Activated CD4-positive, alpha-beta T cell treated with anti-CD3 and anti-CD28 coated beads for 48 hours (primary cell): ENCODE measurements around the gene ADK.
"Not testable (repeated sequence)": the region's sequence is repeated elsewhere in the genome, so short reads cannot be mapped to it uniquely, and the experiment has no call there.

Experiments used
- DNase-seq: peaks from one replicate; pipeline ENCODE4 v3.0.0-alpha.2; 2020

Gene ADK

DNA sequence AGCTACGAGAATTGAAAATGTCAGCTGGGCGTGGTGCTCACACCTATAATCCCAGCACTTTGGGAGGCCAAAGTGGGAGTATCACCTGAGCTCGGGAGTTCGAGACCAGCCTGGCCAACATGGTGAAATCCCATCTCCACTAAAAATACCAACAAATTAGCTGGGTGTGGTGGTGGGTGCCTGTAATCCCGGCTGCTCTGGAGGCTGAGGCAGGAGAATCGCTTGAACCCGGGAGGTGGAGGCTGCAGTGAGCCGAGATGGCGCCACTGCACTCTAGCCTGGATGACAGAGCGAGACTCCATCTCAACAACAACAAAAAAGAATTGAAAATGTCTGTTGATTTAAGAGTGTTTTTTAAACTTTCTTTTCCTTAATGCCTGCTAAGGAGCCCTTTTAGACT, 4.0 kb upstream of the ADK start:
- not testable (repeated sequence) for DNase-seq

DNA sequence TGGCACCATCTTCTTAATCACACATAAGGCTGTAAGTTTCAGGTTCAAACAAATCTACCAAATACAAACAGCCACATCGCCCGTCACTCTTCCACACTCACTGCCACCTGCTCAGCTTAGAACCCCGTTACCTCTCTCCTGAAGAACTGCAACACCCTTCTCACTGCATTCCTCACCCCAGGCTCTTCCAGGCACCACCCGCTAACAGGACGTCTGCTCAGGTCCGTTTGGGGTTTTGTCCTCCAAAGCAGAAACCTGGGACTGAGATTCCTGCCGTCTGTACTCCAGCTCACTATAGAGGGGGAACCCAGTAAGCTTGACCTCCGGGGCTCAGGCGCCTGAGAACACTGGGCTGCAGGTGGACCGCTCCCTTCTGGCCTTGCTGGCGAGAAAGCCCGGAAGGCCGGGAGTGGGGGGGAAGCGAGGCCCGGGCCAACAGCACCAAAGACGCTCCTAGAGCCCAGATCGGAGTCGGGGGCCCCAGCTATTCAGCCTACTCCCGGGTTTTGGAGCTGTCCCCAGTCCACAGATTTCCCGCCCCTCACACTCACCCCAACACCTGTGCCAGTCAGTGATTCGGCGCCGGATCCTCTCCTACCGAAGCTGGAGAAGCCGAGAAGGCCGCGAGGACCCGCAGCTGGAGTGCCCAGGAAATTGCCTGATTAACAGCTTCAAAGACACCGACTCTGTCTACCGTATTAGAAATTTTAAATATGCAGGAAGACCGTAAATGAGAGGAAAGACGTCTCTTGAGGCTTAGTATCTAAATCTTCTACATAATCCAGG, 624 bp upstream of the ADK start, which contains the start of gene AP3M1:
Gene AP3M1, minus strand, starts transcription at position 625 of the 786 bp plus-strand sequence. CDS start 12,449 bp downstream, outside the sequence.
- DNase-seq = peak; percentile 87

DNA sequence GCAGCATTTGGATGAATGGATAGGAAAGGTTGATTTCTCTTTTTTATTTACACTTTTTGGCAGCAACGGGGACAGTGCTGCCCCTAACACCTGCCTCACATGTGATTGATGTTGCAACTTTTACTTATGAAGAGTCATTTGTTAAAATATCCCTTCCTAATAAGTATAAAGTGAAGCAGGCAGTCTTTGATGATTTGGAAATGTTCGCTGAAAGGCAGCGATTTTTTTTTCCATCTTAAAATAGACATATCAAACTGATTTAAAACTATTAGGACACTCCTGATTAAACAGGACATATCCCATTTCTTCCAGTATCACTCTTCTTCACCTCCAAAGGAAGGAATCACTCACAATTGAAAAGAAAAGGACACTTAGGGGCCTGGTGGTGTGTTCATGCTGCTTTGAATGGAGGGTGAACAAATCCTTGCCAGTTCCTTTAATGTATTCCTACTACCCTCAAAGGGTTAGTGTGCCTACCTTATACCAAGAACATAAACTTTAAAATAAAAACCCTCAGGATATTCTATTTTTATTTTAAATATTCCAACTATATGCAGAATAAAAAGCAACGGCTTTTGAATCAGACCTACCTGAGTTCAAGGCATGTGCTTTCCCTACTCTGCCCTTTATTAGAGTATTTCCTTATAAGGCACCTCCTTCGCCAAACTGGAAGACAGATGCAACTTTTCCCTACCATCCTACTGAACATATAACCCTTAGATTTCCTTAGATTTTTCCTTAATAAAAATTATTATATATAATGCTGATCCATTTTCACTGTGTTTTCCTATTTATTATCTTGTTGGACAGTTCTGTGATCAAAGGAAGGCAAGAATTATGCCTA, 1.1 kb downstream of the ADK start:
- no peak for DNase-seq

DNA sequence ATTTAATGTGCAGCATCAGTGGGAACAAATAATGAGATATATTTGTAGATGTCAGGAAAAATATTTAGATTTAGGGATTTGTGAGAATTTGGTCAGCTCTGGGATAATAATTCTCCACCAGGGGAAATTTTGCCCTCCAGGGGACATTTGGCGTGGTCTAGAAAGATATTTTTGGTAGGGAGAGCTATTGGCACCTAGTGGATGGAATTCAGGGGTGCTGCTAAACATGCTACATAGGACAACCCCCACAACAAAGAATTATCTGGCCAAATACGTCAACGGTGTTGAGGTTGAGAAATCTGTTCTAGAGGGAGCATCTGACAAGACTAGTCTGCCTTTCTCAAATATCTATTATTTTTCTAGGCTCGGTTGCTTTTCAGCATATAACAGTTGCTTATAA, 2.1 kb downstream of the ADK start:
- DNase-seq = no peak

DNA sequence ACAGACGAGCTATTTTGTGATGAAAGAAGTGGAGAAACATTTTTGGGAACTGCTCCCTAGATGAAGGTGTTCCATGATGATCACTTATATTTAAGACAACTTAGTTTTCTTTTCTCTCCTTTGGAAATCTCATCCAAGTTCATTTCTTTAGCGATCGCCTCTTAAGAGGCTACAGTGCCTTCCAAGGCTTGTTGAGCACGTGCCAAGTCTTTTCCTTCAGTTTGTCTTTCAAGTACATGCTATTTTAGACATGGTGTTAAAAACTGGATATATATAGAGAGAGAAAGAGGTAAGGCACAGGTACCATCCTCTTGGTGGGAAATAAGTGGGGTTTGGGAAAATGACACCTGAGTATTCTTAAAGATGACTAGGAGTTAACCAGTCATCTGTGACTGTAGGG, 2.7 kb downstream of the ADK start:
- no peak for DNase-seq

DNA sequence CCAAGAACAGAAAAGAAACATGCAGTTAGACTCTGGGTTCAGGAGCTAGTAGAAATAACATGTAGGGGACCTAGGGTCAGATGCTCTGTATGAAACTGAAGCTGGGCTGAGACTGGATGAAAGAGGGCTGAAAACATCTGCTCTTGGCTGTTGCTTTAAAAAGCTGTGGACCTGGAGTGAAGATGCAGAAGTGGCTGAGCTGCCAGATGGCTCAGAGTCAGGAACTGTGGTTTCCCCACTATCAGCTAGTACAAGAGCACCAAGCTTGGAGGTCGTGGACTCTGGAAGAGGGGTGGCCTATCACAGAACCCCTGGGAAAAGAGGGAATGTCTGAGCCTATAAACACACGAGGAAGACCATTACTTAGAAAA, 5.9 kb downstream of the ADK start:
- no peak for DNase-seq

DNA sequence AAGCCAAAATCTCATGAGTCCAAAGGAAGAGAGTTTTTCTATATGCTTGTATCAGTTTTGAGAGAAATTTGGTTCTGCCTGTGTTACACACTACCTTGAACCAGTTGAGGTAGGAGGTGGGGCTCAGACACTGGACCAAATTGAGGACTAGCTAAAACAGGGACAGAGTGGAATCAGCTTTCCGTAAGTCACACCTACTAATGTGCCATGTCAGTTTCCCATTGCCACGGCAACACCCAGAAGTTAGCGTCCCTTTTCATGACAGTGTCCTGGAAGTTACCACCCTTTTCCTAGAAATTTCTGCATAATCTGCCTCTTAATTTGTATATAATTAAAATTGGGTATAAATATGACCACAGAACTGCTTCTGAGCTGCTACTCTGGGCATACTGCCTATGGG, 9.0 kb downstream of the ADK start:
- DNase-seq = no peak

DNA sequence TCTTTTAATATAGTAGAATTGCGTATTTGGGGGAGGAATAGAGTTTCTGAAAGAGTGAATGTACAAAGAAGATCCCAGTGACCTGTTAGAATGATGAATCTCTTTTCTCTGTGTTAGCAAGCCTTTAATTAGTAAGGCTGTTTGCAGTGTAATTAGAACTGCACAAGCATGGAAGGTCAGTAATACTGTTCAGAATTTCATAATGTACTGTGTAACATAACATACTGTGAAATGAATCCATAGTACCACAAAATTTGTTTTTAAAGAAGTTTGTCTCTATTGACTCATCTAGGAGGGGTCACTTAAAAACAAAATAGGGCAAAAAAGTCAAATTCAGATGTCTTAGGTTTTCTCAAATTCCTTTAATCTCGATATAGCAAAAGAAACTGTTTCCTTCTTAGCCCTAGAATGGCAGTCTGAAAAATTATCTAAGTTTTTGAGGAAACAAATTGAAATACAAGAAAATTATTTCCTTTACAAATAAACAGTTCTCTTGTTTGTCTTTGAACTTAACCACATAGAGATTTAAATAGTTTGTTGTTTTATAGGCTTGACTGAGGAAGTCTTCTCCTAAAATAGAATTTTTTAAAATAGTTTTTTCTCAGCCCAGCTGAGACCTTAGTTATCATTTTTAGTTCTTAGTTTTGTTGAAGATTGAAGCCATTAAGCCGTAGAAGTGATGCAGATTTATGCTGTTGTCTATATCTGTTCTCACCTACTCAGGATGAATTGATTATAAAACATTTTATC, 12.5 kb downstream of the ADK start:
- no peak for DNase-seq

DNA sequence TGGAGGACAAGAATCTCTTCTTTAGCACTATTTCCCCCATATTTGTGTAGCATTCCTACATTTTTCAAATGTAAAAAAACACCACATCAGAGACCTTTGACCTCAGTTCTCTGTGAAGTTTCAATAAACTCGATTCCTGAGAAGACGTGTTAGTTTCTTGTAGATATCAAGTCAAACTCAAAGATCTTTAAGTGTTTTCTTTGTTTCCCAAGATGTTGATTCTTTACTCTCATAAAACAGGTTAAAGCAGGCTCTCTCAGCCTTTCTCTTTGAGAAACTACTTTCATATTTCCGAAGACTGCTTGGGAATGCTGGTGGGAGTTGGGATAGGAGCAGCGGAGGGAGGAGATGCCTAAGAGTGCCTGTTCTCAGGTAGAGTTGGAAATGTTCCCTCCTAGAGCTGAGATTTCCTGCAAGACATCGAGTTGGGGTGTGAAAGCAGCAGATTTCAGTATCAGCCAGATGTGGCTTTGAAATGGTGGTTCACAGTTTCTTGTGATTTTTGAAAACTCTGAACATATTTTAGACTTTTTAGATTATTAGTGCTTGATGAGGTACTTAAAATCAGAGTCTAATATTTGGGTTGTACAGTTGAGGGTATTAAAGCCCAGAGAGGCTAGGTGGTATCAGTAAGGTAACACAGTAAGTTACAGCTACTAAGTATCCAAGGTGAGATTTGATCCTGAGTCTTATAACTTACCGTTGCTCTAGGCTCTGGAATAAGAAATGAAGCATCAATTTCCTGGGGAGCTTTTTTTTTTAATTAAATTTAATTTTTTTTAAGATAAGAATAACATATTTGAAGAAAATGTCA, 13.9 kb downstream of the ADK start:
- no peak for DNase-seq

DNA sequence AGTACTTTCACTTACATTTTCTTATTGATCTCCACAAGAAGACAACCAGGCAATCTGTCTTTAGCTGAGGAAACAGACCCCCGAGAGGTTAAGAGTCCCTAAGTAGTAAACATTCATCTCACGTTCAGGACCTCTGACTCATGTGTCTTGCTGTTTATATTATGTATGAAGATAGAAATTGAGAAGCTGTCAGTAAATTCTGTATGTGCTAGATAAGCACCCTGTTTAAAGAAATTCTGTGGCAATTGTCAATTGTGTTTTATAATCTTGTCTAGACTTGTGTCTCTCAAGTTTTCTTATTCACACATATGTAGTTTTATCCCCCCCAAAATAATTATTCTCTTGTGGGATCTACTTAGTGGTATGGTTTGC, 14.5 kb downstream of the ADK start:
- no peak for DNase-seq

DNA sequence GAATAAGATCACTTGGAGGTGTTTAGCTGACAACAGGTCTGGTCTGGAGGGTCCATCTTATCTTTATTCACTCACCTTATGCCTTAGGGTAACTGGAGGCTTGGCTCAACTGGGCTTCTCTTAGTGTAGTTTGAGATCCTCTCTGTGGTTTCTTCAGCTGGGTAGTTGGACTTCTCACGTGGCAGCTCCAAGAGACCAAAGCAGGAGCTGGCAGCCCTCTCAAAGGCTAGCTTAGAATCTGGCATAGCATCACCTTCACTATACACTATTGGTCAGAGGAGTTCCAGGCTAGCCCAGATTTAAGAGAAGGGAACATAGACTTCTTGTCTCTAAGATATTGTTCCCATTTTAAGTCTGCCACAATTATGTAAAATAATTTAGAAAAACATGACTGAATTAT, 16.4 kb downstream of the ADK start:
- no peak for DNase-seq

DNA sequence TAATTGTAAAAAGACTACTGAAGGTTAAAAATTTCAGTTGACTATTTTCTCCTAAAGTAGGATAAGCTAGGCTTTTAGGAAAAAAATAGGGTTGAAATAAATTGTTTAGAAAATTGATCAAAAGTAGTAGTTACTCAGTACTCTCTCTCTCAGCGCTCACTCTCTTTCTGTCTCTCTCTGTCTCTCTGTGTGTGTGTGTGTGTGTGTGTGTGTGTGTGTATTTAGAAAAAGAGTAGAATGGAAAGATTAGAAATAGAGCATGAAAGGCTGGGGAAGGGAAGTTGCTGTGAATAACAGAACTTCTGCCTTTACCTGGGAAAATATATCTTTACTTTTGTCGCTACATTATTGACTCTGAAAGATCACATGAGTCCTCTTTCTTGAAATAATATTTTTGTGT, 20.6 kb downstream of the ADK start:
- no peak for DNase-seq

DNA sequence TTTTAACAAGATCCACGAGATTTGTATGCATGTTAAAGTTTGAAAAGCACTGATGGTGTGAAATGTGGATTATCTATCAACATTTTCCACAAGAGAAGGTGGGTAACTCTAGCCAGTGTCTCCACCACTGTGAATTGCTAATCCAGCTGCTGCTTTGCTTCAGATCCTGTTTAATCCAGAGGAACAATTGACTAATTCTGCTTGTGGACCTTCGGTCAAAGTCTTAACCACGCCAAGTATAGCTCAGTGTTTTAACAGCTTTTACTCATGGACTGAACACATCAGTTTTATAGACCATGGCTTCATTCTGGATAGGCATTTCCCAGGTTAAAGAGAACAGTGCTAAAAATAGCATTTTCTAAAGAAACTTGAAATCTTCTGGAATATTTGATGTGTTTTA, 23.5 kb downstream of the ADK start:
- no peak for DNase-seq

DNA sequence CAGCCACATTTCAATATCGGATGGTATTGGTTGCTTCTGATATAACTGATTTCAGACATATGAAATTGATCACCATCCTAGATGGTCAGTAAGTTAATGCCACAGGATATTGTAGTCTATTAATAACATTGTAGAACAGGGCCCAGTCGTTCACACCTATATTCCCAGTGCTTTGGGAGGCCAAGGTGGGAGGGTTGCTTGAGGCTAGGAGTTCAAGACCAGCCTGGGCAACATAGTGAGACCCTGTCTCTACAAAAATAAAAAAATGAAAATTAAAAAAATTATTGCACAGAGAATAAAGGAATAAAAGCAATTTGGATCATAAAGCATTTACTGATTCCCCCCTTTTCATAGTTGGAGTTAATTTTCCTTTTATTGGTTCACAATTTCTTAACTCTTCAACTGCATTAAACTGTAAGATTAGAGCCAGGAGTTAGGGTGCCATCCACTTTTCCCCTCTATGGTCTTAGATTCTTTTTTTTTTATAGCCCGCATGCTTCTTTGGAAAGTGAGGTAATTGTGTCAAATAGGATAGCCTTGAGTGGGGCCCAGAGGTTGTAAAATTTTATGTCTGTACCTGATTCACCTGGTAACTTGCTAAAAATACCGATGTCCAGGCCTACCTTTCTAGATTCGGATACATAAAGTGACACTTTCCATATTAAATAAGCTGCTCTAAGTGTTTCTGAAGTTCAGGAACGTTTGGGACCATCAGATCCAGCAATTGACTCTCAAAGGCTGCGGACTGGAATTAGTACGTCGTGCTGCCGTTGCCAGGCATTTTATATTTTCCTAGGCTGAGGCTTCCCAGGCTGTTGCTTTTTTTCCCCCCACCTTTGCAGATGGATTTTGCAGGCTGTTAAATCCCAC, 24.7 kb downstream of the ADK start:
- DNase-seq = no peak

DNA sequence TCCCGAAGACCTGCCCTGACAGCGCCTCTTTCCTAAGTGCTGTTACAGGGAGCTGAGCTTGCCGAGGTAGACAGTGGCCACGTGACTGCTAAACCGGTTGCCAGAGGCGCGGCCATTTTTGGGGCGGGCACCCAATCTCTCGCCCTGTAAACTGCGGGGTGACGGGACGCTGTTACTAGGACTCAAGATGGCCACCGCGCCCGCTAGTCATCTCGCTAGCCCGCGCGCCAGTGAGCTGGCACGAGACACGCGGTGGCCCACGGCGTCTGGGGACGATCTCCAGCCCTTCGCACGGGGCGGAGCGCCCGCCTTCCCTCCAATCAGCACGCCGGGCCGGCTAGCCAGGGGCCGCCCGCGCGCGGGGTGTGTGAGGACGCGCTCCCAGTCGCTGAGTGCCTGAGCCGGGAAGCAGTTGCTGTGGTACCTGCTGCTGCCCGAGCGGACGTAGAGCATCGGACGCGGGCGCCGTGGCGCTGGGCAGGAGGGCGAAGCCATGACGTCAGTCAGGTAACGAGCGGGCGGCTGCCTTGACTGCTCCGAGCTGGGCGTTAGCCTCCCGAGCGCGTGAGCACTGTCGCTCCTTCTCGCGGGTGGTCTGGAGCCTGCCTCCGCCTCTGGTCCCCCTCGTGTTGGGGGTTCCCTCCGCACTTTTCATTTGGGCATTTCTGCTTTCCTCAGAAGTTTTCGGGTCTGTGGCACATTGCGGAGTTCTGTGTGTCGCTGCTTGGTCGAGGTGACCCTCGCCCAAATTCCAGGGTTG, 25.5 kb downstream of the ADK start:
- DNase-seq = peak; percentile 99

DNA sequence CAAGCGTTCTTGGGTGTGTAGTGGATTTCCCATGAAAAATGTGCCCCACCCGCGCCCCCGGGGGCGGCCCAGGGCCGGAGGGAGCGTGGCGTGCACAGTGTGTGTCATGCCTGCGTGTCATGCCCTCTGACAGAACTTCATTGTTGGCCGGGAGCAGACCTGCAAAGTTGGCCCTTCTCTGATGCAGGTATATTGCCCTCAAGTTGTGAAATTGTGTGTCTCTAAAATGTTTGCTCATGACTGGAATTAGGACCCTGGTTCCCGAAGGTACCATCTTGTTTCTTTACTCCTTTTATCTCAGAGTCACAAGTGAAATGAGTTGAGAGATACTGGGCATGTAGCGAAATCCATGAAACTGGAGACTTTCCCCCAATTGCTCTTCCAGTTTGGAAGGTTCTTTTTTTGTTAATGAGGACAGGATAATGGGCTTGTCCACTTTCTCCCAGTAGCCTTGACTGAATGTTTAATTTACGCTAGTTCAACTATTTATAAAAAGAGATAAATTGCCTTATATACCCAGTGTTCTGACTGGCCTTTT, 26.2 kb downstream of the ADK start:
- peak; percentile 62 for DNase-seq

DNA sequence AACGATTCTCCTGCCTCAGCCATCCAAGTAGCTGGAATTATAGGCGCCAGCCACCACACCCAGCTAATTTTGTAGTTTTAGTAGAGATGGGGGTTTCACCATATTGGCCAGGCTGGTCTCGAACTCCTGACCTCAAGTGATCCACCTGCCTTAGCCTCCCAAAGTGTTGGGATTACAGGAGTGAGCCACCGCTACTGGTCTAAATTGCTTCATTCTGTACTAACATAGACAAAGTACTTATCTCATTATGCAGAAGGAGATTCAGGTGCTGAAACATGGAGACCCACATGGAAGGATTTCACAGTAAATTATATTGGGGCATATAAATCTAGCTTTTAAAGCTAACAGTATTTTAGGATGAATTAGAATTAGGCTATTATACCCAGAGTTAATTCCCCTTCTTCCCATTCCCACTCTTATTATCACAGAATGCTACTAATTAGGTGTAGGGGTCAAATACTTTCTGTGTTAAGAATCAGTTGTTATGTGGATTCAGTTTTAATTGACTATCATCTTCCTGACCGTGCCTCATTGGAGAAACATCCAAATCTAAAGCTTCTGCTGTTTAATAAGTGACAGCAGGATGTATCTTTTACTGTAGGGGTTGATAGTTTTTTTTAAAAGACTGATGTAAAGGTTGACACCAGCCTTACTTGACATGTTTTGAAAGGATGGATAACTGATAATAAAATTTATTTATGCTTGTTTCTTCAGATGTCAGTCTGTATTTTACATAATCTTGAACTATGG, 27.2 kb downstream of the ADK start:
- no peak for DNase-seq

DNA sequence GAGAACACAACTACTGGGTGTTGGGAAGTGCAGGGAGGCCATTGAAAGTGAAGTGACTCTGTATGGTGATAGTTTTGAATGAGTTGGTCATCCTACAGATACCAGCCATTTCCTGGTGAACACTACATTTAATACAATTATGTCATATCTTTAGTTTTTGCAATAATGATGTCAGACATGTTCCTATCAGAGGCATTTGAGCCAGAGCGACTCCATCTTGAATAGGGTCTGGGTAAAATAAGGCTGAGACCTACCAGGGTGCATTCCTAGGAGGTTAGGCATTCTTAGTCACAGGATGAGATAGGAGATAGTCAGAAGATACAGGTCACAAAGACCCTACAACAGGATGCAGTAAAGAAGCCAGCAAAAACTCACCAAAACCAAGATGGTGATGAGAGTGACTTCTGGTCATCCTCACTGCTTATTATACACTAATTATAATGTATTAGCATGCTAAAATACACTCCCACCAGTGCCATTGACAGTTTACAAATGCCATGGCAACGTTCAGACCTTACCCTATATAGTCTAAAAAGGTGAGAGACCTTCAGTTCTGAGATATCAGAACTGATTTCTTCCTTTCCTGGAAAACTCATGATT, 28.2 kb downstream of the ADK start:
- no peak for DNase-seq

DNA sequence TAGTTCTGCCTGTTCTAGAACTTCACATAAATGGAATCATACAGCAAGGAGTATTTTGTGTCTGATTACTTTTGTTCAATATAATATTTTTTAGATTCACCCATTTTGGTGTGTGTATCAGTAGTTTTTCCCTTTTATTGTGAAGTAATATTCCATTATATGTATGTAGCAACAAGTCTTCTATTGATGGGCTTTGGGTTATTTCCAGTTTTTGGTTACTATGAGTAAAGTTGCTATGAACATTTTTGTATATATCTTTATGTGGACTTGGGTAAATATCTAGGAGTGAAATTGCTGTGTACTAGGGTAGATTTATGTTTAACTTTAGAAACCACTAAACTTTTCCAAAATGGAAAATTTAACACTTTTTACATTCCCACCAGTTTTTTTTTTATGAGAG, 35.7 kb downstream of the ADK start:
- no peak for DNase-seq
